Measurements from ENCODE around the gene SLC24A3. TPM values are rescaled to one million over a fixed set of nuclear protein-coding genes. Genes with fewer than 3 reads are reported as not detected.

The SLC24A3 gene
- total RNA-seq, 1 experiment from 2014 or later: 0.04 TPM

DNA sequence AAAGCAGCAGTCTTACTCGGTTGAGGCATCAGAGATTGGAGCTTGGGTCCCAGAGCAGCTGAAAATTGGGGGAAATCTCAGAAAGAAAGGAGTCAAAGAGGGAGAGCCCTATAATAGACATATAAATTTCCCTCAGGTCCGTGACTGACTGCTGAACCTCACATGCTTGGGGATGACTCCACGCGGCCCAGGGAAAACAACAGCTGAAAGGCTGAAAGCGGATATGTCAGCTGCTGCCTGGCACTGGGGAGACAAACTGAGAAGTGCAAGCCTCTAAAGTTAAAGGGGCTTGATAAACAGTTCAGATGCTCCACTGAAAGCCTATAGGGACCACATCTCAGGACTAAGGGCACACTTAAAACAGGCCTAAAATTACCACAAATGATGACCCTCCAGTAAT, 289.7 kb downstream of the SLC24A3 start:
- no peak for DNase-seq (ENCODE audit: low spot score)

DNA sequence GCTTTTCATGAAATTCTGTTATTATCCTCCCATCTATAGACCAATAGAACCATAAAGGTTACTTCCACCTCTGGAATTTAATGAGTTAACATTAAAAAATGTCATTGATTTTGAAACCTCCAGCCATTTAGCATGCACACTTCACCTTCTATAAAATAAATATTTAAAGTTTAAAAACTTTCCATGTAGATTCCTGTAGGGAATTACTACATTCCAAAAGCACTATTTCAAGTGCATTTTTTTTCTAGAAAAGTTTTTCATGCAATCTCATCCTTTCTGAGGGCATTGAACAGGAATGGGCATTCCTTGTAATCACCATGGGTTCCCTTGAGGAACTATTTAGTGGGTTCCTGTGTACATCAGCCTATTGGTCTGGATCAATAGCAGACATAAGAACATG, 291.8 kb downstream of the SLC24A3 start:
- DNase-seq (ENCODE audit: low spot score): no peak

DNA sequence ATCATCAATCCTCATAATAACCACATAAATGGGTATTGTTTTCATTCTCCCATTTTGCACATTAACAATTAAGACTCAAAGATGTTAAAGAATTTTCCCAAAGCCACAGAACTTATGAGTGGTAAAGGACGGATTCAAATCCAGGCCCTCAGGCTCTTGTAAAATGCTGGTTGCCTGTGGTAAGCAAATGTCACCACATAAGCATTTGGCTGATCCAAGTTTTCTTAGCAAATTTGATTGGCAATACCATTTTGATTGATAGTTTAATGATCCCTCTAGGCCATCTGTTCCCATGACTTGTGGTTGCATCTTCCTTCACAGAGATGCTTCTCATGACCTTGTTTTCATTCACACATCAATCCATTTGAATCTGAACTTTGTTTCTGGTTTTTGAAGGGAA, 293.6 kb downstream of the SLC24A3 start:
- no peak for DNase-seq (ENCODE audit: low spot score)

DNA sequence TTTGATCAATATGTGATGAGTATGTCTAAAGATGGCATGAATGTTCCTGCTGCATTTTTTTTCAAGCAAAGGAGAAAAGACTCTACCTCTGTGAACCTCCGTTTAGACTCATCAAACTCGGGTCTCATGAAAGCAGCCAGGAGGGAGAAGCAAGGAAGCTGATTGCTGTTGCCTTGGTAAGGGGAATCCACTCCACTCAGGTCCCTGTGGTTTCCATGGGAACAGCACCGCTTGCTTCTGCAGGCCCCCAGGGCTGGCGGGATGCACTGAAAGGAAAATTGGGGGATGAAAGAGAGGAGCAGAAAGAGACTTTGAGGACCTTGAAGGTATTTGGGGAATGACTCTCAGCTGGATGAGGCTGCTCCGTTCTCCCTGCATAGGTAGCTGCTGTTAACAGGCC, 296.0 kb downstream of the SLC24A3 start:
- no peak for DNase-seq (ENCODE audit: low spot score)

DNA sequence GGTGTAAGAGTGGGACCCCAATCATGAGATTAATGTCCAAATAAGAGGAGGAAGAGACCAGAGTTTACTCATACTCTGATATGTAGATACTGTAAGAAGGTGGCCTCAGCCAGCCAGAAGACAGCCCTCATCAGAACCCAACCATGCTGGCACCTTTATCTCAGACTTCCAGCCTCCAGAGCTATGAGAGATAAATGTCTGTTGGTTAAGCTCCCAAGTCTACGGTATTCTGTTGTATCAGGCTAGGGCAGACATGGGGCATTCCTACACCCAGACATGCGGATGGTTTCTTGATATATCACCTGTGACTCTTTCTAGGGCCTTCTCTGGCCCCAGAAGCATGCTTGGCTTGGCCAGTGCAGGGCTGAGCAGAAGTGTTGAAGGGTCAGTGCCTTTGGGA, 298.2 kb downstream of the SLC24A3 start:
- no peak for DNase-seq (ENCODE audit: low spot score)

DNA sequence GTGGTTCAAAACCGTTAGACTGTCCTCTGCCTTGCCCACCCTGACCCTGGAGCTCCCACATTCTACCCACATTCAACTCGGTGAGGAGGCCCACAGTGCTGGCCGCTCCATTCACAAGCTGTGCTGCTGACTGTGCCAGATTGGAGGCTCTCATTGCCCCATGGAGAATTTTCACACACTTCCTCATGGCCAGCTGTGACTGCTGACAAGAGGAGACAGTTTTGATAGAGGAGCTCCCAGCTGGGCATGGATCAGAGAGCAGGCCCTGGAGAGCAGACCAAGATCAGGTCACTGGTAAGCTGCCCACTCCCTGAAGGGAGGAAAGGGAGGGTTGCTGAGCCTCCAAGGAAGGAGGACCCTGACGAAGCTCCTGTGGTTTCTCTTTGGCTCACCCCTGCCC, 299.5 kb downstream of the SLC24A3 start:
- no peak for DNase-seq (ENCODE audit: low spot score)

DNA sequence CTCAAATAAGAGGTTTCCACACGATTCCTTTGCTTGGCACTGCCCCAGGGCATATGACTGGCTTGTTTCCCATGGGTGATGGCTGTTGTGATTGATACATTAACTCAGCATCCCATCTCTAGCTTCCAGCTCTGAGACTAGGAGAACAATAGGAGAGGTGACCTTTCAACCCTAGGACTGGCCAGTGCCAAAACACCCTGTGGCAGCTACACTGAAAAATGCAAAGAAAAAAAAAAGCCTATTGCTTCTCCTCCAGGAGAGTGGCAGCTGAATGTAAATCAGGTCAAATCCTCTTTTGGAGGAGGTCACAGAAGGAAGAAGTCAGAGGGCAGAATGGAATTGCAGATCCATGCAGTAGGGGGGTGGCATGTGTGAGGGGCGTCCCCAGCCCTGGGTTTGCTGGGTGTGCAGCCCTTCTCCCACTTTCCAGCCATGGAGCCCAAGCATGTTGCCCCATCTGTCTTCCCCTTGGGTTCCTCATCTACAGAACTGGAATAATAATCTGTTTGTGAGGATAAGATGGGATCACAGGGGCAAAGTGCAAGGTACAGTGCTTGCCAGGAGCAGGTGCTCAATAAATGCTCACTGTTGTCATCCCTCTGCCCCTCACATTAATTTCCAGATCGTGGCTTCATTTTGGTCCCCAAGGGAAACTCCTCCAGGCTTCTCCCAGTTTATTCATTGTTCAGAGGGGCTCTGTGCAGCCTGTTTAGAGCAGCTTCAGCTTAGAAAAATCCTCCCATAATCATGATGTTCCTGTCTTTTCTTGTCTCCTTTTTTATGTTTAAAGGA, 300.6 kb downstream of the SLC24A3 start:
- no peak for DNase-seq (ENCODE audit: low spot score)

DNA sequence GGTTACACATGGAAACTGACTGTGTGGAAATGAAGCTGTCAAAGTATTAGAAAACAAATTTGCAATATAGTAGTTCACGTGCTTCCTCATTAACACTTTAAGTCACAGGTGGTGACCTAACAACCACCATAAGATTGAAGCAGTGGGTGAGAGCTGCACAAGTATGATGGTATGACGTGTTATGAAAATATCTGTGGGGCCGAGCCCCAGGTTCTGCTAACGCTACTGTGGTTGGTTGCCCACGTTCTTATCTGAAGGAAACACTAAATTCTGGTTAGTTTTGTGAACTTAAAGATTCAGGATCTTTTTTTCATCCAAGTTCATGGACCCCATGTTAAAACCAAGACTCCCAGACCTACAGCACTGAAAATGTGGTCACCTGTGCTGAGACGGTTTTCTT, 302.6 kb downstream of the SLC24A3 start:
- no peak for DNase-seq (ENCODE audit: low spot score)

DNA sequence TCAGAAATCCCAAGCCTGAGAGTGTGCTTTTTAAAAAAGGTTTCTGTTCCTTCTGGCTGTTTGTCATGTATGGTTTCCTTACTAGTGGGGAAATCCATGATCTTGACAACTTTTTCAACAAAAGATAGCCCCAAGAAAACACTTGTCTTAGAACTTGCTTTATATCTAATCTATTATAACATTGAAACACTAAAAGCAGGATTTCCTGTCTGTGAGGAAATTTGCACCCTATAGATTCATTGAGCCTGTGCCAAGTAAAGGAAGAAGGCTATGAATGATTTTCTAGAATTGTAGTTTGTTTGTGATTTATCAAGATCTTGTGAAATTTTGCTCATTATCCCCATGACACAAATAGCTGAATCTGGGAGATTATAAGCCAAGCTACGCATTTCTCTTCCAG, 307.0 kb downstream of the SLC24A3 start:
- no peak for DNase-seq (ENCODE audit: low spot score)

DNA sequence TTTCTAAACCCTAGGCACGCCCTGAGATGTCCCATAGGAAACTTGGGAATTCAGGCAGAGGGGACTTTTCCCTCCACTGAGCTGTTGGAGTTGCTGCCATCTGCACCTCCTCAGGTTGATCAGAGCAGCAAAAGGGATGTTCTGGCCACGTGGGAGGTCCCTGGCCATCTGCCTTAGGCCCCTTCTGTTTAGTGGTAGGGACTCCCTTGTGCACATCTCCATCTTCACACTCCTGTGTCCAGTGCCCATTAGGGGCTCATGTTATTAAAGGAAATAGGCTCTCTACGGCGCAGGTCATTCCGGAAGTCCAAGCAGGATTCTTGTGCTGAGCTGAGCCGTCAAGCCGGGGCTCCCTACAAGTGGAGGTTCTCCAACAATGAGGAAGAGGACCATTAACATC, 307.8 kb downstream of the SLC24A3 start:
- no peak for DNase-seq (ENCODE audit: low spot score)

DNA sequence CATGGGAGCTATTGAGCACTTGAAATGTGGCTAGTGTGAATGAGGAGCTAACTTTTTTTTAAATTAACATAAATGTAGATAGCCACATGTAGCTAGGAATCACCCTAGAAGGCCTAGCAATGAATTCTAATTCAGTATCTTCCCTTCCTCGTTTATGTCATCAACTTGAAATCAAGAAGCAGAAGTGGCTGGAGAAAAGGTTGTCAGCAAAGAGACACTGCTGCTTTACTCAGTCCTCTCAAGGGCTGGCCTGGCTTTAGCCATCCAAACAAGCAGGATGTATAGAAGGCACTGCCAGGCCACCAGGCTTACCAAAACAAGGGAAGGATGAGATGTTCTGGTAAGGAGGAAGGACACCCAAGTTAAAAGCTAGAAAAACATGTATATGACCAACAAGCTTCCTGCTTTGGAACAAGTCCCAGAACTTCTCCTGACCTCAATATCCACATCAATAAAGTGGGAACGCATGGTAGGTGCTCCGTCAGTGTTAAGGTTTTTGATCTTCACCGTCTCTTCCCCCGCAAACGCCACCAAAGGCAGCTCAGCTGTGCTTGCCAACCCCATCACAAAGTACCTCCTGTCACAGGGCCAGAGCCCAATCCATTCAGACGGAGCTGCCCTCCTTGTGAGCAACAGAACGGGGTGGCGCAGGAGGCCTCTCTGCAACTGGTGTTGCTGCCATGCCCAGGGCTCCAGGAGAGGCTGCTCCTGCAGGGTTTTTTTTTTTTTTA, 309.8 kb downstream of the SLC24A3 start:
- DNase-seq (ENCODE audit: low spot score): no peak

DNA sequence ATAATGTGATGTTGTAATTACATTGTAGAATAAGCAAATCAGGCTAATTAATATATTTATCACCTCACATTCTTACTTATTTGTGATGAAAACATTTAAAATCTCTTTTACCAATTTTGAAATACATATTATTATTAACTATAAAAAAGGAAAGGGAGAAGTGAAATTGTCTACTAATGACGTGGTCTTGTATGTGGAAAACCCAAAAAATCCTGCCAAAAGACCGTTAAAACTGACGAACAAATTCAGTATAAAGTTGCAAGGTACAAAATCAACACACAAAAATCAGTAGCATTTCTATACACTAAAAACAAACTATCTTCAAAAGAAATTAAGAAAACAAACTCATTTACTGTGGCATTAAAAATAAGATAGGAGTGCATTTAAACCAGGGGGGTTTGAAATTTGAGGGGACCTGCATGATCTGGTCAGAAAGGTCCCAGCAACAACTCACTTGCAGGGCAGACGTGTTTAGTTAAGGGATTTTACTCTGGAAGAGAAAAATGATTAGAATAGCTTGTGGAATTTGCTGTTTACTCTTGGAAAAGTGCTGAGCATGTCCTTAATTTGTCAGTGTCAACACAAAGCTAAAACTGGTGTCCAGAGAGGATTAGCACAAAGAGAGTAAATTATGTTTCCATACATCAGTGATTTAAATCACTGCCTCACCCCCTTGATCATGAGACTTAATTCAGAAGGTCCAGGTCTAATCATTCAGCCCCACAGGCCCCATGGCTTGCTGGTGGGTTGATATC, 310.6 kb downstream of the SLC24A3 start:
- no peak for DNase-seq (ENCODE audit: low spot score)

DNA sequence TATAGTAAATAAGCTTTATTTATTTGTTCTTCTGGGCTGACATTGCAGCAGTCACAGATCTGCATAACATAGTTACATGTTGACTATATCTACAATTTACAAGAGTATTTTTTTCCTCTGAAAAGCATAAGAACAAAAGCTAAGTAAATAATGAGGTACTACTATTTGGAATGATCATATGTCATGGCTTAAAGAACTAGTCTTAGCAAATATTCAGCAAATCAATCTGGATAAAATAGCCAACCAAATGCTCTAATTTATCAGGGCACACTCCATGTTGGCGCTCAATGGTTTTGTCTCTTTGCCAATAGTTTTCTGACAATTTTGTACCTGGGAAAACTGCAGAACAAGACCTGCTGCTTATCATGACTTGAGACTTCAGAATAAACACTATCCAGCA, 312.2 kb downstream of the SLC24A3 start:
- DNase-seq (ENCODE audit: low spot score): no peak

DNA sequence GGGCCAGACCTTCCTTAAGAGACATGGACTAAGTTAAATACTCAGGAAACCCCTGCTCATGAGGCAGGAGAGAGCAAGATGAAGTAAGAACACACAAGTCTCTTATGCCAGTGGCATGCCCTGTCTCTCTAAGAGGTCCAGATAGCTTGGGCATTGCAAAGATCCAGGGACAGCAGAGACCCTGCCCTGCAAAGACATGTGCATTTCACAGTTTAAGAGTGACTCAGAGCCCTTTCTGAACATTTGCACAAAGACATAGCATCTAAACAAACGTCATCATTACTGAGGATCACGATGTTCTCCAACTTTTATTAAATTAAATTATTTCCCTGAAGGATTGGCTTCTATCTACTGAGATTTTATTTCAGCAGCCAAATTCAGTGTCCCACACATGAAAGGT, 315.1 kb downstream of the SLC24A3 start:
- no peak for DNase-seq (ENCODE audit: low spot score)

DNA sequence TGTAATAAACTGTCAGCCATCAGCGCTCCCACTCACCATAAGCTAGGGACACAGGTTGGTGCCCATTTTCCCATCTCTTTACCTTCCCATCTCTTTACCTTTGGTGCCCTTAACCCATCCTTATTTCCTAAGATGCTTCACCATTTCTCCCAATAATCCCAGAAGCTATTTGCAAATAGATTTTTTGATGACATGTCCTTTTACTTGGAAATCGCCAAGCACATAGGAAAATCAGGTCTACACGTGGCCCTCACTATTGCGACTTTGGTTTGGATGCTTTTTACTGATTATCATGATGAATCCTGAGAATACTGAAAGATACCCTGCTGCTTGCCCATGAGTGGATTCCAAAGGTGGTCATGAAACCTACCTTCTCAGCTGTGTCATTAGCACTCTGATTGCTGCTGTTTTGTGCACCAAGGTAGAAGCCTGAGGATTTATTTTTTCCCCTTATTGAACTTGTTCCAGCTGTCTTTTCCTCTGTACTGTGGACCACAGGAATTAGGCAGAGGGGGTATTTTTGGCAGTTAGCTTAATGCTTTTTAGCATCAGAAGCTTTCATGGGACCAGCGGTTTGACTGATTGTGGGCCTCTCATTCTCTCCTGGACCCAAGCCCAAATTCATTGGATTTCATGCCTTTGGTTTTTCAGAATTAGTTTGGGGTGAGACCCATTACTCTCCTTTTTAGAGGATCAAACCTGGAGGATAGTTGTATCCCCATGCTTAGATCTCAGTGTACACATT, 316.0 kb downstream of the SLC24A3 start:
- DNase-seq (ENCODE audit: low spot score): no peak

DNA sequence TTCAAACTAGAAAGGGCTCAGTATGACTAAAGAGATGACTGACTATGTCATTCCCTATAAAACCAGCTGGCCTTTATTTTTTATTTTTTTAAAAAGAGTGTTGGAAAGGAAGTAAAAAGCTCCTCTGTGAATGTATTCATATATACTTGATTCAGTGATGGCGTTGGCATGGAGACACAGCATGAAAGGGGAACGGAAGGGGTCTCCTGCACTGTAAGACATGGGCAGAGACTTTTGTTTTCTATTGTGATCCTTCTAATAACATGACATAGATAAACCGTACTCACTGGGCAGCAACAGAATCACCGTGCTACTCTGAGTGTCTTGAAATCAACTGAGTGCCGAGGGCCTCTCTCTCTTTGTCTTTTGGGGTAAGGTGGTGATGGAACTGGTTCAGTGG, 317.6 kb downstream of the SLC24A3 start:
- no peak for DNase-seq (ENCODE audit: low spot score)

DNA sequence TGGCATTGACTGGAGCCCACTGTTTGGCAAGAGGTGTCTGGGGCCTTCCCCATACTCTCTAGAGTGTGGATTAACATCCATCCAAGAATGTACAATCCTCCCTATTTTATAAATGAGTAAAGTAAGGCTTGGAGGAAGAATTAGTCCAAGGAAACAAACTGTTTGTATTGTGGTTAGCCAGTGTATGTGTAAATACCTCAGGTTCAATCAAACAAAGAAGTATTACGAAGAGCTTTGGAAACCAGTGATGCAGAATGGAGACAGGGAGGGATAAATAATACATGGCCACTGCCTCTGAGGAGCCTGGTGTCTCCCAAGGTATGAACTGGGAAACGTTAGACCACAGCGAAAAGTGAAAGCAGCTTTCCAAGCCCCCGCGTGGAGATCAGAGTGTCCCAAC, 319.0 kb downstream of the SLC24A3 start:
- no peak for DNase-seq (ENCODE audit: low spot score)

DNA sequence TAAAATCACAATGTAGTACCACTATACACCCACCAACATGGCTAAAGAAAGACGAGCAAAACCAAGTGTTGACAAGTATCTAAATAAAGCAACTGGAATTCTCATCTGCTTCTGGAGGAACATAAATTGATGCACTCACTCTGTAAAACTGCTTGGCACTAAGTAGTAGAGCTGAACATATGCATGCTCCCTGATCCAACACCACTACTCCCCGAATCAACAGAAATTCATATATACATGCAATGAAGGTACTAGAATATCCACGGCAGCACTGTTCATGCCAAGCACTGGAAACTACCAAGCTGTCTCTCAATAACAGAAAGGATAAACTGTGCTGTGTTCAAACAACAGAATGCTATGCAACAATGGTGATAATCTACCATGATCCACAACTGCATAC, 326.1 kb downstream of the SLC24A3 start:
- DNase-seq (ENCODE audit: low spot score): no peak

DNA sequence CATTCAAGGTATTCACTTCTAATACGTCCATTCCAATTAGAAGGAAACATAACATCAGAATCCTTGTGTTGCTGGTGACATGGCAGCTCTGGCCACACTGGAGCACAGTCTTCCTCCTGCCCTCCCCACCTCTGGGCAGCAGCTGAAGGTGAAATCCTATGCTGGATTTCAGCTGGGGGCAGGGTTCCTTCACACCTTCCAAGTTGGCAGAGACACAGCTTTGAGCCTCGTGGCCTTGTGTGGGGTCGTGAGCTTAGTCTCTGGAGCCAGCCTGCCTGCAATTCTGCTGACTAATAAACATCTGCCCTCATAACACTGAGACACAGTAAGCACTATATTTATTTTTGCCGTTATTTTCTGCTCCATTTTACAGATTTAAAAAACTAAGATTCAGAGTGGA, 326.7 kb downstream of the SLC24A3 start:
- no peak for DNase-seq (ENCODE audit: low spot score)

DNA sequence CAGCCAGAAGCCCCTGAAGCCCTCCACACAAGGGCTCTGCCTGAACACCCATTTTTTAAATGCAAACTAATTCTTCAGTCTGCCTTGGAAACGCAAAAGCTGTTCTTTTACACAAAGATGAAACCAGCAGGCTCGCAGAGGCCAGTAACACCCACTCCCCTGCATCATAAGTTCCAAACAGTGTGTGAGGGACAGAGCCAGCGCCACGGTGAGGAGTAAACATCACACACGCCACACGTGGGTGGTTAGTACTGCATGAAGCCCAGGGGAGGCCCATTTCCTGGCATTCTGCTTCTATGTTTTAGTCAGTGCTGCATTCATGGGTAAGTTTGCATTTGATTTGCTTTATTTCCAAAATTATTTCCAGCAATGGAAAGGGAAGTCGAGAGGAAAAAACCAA, 327.9 kb downstream of the SLC24A3 start:
- DNase-seq (ENCODE audit: low spot score): no peak

DNA sequence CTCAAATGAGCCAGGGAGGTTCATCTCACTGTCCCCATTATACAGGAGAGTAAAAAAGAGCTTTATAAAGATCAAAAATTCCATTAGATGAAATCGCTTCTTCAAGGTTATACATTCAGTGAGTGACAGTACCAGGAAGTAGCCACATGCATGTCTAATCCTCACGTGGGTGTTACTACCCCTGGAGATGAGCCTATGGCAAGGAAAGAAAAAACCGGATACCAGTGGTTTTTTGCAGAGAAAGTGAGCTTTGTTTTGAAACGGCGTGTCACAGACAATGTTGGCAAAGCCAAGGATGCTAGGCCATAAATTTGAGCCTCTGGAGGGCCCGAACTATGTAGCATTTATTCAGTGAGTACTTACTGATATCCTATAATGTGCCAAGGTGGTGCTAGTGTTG, 330.7 kb downstream of the SLC24A3 start:
- DNase-seq (ENCODE audit: low spot score): no peak

DNA sequence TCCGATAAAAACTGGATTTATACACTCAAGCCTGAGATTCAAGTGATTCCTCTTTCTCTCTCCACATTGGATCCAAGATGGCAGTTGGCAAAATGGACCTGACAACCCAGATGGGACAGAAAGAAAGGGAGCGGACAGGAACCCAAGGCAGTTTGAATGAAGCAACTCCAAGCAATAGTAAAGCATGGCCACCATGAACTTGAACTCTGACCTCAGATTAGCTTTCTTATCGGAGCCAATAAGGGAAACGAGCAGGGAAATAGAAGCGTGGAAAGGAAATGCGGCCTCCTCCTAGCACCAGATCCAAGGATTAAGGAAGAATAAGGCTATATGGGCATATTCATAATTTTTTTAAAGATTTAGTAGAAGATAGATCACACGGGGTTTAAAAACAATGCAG, 332.2 kb downstream of the SLC24A3 start:
- DNase-seq (ENCODE audit: low spot score): no peak
